Muscle of leg (tissue), 11 donors: Measurements from ENCODE around the gene FHIT. TPM values are rescaled to one million over a fixed set of nuclear protein-coding genes. Genes with fewer than 3 reads are reported as not detected.

ENCODE experiments used
- DNase-seq: peaks from one replicate; pipeline ENCODE4 v3.0.0; 2013
- H3K27ac ChIP-seq: one replicate; pipeline ENCODE4 v1.5.1; 2013; ENCODE audit warnings: mild to moderate bottlenecking, low read length, control low read depth
- H3K27me3 ChIP-seq: one replicate; pipeline ENCODE4 v1.6.1; 2013; ENCODE audit warnings: low read length; ENCODE audit not compliant: control insufficient read depth, insufficient read depth
- H3K36me3 ChIP-seq: one replicate; pipeline ENCODE4 v1.6.1; 2013; ENCODE audit warnings: low read length; ENCODE audit not compliant: control insufficient read depth, insufficient read depth
- H3K4me1 ChIP-seq: one replicate; pipeline ENCODE4 v1.6.1; 2013; ENCODE audit warnings: low read length; ENCODE audit not compliant: control insufficient read depth, insufficient read depth
- H3K4me3 ChIP-seq: one replicate; pipeline ENCODE4 v1.5.1; 2013; ENCODE audit warnings: low read length, control low read depth
- H3K9me3 ChIP-seq: replicated peaks from 2 replicates; pipeline ENCODE4 v1.6.1; 2013; ENCODE audit warnings: low read depth, low read length; ENCODE audit not compliant: control insufficient read depth
- WGBS: methylation state at CpG from one replicate; pipeline ENCODE4 v1.1.5; 2013; ENCODE audit warnings: missing lambda C conversion rate; ENCODE audit not compliant: insufficient coverage; 5-methylcytosine and 5-hydroxymethylcytosine counted together
- polyA plus RNA-seq, 8 donors: library from polyadenylated mRNA; unstranded; fragments of 120-200 nt; gene quantifications; one replicate each; pipeline versions ENCODE4 v1.2.1 to v1.2.3, GENCODE V29; 2013; ENCODE audit warnings: inconsistent platforms in 1 of 8, low replicate concordance in 1 of 8; ENCODE audit not compliant: insufficient read length in 8 of 8, insufficient read depth in 1 of 8
- total RNA-seq: library from RNA; stranded (reverse); fragments of 120-200 nt; gene quantifications from one replicate; pipeline ENCODE4 v1.2.4, GENCODE V29; 2013

FHIT gene
- total and polyA plus RNA-seq, 9 donors = 4.1 to 8.0 (median 5.3) TPM

DNA sequence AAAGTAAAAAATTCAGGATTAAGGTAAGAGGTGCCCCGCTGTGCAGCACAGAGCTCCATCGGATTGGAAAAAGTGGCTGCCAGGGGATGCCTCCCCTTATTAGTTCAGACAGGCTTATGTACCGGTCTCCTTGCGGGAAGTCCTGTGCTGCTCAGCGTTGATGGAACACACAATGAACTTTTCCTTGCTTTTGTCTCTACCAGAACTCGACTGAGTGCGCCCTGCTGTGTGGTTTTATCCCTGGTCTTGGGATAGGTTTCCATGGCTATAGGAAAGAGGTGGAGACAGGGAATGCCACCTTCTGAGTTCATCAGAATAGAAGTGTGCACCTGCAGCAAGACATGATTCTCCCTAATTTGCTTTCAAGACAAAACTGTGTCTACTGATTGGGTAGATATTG is 1455.5 kb downstream of the FHIT start:
- Histone ChIP-seq H3K4me1 (no peaks in the 10 kb centered on the region), H3K4me3 (no peak overlapping the region), H3K9me3 (no peaks in the 10 kb centered on the region), H3K36me3 (no peaks in the 10 kb centered on the region), H3K27ac (no peak overlapping the region), H3K27me3 (no peaks in the 10 kb centered on the region)
- DNase-seq = no peak
- WGBS = 96% methylated on average over 4 of the region's 7 CpGs

DNA sequence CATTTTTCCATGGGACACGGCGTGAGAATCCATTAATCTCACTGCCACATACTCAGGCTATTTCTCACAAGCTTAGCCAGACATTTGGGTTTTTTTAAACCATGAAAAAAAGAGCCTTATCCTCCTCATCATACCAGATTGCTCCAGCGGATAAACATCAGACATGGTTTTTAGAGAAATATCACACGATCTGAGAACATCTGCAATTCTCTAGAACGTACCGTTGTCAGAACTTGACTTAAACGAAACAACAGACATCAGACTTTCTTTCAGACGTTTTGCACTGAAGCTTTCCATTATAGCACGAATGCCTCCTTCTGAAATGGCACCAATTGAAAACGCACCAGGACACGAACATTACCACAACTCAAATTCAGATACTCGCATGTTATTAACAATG is 1457.3 kb downstream of the FHIT start:
- DNase-seq = no peak
- Histone ChIP-seq H3K4me3 (no peak overlapping the region), H3K27ac (no peak overlapping the region), H3K27me3 (no peaks in the 10 kb centered on the region), H3K9me3 (no peaks in the 10 kb centered on the region), H3K4me1 (no peaks in the 10 kb centered on the region), H3K36me3 (no peaks in the 10 kb centered on the region)
- 65% methylated on average over 10 of the region's 12 CpGs for WGBS

DNA sequence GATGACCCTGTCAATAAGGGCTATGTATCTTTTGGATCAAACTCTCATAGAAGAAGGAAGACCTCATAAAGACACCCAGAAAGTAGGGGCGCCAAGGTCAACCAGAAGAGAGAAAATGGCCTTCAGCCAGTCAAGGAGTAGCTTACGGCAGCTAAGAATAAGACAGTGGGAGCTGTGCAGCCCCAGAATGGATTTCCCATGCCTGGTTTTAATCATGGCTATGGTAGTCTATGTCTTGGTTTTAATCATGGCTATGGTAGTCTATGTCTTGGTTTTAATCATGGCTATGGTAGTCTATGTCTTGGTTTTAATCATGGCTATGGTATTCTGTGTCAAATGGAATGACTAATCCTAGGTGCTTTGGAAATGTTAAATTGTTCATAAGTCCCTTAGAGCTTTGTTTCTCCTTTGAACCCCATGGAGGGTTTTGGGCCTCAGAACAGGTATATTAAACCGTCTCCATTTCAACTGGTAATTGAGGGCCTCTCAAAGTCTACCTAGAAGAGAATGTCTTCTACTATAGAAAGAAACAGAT is 1459.4 kb downstream of the FHIT start:
- Histone ChIP-seq H3K36me3 (no peaks in the 10 kb centered on the region), H3K4me1 (no peaks in the 10 kb centered on the region), H3K27ac (no peak overlapping the region), H3K4me3 (no peak overlapping the region), H3K27me3 (no peaks in the 10 kb centered on the region), H3K9me3 (no peaks in the 10 kb centered on the region)
- no peak for DNase-seq
- WGBS = 70% methylated on average over 2 of the region's 3 CpGs

DNA sequence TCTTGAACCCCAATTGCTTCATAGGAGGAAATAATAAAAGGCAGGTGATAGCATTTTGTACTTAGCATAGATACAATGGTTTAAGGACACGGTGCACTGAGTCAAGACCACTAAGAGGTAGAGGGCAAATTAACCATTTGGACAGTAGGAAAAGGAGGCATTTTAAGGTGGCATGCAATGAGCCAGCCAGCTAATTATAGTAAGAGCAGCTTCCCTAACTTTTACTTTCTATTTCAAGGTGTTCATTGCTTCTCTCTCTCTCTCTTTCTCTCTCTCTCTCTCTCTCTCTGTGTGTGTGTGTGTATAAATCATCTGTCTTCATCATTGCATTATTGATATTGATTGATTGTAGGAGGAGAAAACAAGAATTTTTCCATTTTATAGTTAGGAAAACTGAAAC is 1461.0 kb downstream of the FHIT start:
- Histone ChIP-seq H3K27me3 (no peaks in the 10 kb centered on the region), H3K27ac (no peak overlapping the region), H3K9me3 (no peaks in the 10 kb centered on the region), H3K4me3 (no peak overlapping the region), H3K36me3 (no peaks in the 10 kb centered on the region), H3K4me1 (no peaks in the 10 kb centered on the region)
- no peak for DNase-seq
- 80% methylated on average over 1 of the region's 1 CpG for WGBS

DNA sequence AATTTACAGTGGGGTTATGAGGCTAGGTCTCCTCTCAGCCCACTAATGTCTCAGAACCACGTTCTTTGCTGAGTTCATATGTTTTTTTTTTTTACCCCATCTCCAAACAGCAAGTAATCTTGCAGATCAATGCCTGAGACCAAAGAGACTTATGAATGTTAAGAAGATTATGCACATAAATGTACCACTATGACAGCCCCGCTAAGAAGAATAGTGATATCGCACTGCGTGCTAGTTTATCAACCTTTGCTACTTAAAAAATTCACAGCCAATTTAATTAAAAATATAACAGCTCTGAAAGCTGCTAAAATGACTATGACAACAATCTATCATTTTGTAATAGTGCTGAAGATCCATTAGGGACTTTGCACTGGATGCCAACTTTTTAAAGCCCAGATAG is 1462.5 kb downstream of the FHIT start:
- H3K36me3 ChIP-seq = no peaks in the 10 kb centered on the region
- H3K27me3 ChIP-seq = no peaks in the 10 kb centered on the region
- no CpG with 5 or more reads among the region's 4 CpGs for WGBS

DNA sequence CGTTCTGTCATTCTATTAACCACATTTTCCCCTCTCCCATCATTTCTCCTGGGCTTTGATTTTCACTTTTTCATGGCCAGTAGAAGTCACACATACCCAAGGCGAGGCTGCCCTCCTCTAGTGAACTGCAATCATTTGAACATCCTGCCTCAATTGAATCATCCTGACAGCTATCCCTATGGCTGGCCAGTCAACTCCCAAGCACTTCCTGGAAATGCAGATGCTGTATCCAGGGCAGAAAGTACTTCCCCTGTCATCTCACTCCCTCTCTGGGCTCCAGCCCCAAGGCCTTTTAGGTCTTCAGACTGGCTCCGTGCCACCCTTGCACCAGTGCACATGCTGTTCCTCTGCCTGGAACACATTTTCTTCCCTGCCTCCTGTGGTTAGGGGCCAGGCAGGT is 1463.1 kb downstream of the FHIT start:
- no peak for DNase-seq
- H3K36me3 ChIP-seq = no peaks in the 10 kb centered on the region
- no peak overlapping the region for H3K4me3 ChIP-seq
- H3K27me3 ChIP-seq = no peaks in the 10 kb centered on the region
- no peaks in the 10 kb centered on the region for H3K9me3 ChIP-seq
- no peaks in the 10 kb centered on the region for H3K4me1 ChIP-seq
- 89% methylated on average over 3 of the region's 3 CpGs for WGBS
- no peak overlapping the region for H3K27ac ChIP-seq

More for the DNA sequence above, 1462.5 kb downstream of the FHIT start:
- Histone ChIP-seq H3K9me3 (no peaks in the 10 kb centered on the region), H3K27ac (no peak overlapping the region), H3K4me1 (no peaks in the 10 kb centered on the region), H3K4me3 (no peak overlapping the region)
- DNase-seq = no peak

DNA sequence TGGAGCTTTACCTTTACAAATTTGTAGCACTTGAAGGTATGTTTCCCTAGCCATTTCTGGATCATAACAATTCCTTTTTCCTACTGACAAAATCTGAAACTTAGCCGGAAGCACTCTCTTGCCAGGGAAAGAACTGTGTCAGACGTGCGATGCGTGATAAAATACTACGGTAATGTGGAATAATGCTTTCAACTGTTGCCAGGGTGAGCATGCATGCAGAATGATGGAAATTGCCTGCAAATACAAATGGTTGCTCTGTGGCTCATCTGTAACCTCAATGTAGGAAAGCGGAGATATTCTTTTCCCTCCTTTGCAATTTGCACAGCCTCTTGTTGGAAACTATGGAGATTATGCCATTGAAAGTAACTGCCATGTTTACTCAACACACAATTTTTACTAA is 1464.9 kb downstream of the FHIT start:
- WGBS = 54% methylated on average over 5 of the region's 6 CpGs
- Histone ChIP-seq H3K27ac (no peak overlapping the region), H3K4me1 (no peaks in the 10 kb centered on the region), H3K27me3 (no peaks in the 10 kb centered on the region), H3K9me3 (no peaks in the 10 kb centered on the region), H3K4me3 (no peak overlapping the region), H3K36me3 (no peaks in the 10 kb centered on the region)
- DNase-seq = no peak

DNA sequence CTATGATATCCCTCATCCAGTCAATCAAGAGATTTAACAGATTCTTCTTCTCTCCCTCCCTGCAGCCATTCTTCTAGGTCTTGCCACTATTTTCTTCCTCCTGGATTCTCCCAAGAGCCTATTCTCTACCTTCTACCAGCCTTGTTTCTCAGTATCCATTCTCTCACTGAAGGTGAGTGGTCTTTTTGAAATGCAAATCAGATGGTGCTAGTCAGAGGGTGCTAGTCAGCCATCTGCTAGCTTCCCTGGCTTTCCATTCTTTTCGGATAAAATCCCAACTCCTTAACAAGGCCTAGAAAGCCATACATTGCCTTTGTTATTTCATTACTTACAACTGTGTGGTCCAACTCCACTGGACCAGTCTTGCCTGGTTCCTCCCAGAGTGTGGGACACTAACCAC is 1467.1 kb downstream of the FHIT start:
- Histone ChIP-seq H3K27me3 (no peaks in the 10 kb centered on the region), H3K27ac (no peak overlapping the region), H3K9me3 (no peaks in the 10 kb centered on the region), H3K4me3 (no peak overlapping the region), H3K4me1 (no peaks in the 10 kb centered on the region), H3K36me3 (no peaks in the 10 kb centered on the region)
- WGBS = 100% methylated on average over 1 of the region's 1 CpG
- DNase-seq = no peak

DNA sequence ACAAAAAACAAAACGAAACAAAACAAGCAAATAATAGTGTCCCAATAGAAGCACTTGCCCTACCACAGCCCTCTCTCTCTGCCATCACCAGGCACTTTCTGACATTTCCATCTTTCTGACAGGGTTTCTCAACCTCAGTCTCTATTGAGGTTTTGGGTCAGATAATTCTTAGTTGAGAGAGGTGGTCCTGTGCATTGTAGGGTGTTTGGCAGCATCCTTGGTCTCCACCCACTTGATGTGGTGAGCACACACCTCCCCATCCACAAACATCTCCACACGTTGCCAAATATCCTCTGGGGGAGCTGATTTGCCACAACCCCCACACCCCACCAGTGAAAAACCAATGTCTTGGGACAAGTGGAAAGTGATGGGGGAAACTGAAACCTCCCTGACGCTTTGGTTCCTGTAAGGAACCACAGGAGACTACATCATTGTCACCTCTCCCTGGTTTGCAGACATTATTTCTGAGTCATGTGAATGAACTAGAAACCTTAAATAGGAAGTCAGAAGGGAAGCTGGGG is 1467.7 kb downstream of the FHIT start:
- no peaks in the 10 kb centered on the region for H3K9me3 ChIP-seq
- no peaks in the 10 kb centered on the region for H3K4me1 ChIP-seq
- H3K27me3 ChIP-seq = no peaks in the 10 kb centered on the region
- H3K4me3 ChIP-seq = no peak overlapping the region
- no peaks in the 10 kb centered on the region for H3K36me3 ChIP-seq
- WGBS = no CpG with 5 or more reads among the region's 3 CpGs
- DNase-seq = no peak
- H3K27ac ChIP-seq = no peak overlapping the region

DNA sequence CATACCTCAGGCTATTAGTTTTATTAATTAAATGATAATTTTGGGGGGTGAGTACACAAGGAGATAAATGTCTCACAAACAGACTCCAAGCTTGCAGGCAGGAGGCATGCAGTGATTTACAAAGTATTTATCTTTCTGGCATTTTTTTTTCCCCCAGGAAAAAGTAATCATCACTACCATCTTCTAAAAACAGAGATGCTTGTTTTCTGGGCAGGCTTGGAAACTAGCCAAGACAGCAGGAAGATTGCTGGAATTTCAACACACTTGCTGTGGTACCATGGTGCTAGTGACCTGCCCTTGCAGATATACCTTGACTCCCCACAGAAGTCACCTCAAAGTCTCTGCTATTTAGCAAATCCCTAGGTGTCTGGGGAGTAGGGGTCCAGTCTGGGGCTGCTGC is 1468.6 kb downstream of the FHIT start:
- H3K4me3 ChIP-seq = no peak overlapping the region
- no peaks in the 10 kb centered on the region for H3K27me3 ChIP-seq
- no peaks in the 10 kb centered on the region for H3K9me3 ChIP-seq
- H3K36me3 ChIP-seq = no peaks in the 10 kb centered on the region
- H3K27ac ChIP-seq = no peak overlapping the region
- no peaks in the 10 kb centered on the region for H3K4me1 ChIP-seq
- DNase-seq = no peak

DNA sequence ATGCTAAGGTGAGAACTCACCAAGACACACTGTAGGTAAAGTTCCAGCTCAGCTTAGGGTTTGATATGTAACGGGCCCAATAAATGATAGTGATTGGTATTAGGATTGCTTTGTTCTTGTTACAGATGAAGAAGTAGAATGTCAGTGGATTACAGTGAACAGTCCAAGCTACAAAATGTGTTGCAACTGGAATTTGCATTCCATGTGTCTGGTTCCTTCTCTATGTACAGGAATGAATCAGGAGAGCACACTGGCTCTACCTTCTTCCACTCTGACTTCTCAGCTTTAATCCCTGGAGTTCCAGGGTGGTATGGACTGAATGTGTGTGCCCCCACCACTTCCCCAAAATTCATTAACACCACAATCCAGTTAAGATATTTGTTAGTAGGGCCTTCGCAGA is 1471.0 kb downstream of the FHIT start:
- no peaks in the 10 kb centered on the region for H3K27me3 ChIP-seq
- no peaks in the 10 kb centered on the region for H3K4me1 ChIP-seq
- H3K4me3 ChIP-seq = no peak overlapping the region
- H3K36me3 ChIP-seq = no peaks in the 10 kb centered on the region
- WGBS = no CpG with 5 or more reads among the region's 2 CpGs
- DNase-seq = no peak
- H3K9me3 ChIP-seq = no peaks in the 10 kb centered on the region
- no peak overlapping the region for H3K27ac ChIP-seq
